CD4-positive, alpha-beta T cell treated with Interleukin-1 beta for 1 hour (primary cell): ENCODE results near the gene SEC11C.
"Not testable (repeated sequence)": the region's sequence is repeated elsewhere in the genome, so short reads cannot be mapped to it uniquely, and the experiment has no call there.

Experiments
- DNase-seq, 2 donors: peaks; one replicate each; pipeline ENCODE4 v3.0.0-alpha.2; 2020 to 2022

SEC11C gene

DNA sequence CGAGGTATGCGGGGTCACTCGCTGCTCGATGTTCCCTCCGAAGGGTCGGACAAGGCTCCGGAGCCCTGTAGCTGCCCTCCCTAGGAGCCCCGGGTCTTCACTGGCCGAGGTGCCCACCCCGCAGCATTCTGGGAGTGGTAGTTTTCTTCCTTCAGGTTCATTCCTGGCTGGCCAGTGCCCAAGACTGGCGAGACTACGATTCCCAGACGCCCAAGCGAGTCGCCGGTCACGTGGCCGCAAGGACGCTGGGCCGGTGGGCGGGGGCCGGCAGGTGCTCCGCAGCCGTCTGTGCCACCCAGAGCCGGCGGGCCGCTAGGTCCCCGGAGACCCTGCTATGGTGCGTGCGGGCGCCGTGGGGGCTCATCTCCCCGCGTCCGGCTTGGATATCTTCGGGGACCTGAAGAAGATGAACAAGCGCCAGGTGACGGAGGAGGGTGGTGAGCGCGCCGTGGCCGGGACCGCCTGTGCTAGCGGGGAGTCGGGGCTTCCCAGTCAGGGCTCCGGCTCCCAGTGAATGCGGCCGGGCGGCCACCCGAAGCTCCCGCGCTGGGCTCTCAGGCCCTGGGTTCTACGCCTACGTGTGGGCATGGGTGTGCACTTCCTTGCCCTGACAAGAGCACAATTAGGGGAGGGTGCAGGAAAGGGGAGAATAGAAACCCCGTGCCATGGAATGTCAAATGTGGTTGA, at the start of gene SEC11C:
TSS of gene SEC11C (plus strand) at position 270 of the 687 bp plus-strand sequence. CDS start at position 335, 65 bp downstream.
- peak; percentile 97 for DNase-seq

DNA sequence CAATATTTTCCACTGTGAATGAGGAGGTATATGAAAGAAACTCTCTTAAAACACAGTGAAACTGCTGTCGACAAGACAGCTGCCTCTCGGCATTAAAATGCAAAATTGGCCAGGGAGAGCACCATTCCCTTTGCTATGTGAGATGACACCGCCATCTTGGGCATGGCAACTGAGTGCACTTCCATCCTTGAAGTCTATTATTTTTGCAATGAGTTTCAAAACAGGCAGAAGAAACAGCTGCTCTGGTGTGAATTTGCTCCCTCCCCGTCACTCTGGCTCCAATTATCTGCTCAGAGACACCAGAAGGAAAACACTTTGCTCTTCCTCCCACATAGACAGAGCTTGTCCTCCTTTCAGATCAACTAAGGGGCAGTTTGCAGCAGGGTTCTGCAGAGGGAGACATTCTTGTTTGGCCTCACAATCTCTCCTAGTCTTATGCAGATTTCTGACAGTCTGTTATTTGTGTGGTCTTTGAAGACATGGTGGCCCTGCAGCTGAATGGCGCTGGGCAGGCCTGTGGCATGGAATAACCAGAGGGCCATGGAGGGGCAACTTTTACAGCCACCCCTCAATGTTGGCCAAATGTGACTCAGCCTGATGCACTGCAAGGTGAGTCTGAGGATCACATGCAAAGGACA, 48.6 kb upstream of the SEC11C start:
- no peak for DNase-seq

DNA sequence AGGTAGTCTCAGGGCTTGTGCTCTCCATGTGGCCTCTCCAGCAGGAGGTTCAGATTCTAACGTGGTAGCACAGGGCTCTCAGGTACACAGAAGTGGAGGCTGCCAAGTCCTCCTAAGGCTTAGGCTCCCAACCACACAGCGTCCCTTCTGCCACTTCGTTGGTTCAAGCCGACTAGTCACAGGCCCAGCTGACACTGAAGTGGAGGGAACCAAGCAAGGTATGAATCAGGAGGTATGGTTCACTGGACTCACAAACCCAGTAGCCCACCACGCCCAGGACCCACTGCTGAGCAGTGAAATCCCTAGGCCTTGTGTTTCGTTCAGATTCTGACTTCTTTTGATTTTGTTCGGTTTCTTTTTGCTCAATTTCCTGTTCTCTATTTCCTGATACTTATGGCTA, 46.0 kb upstream of the SEC11C start:
- no peak for DNase-seq

DNA sequence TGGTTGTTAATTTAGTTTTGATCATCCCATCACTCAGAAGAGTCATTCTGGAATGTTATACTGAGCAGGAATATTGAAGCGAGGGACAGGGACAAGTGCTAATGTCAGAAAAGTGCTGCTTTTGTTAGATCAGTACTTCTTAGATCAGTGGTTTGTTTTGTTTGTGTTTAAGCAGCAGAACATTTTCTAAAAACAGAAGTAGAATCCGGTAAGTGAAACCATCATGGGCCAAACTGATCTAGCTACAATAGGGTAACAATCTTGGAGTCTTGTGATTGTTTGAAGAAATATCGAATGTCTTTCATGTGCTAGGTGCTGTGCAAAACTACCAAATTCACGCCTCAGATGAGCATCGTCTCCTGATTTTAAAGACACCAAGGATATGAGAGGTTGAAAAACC, 45.1 kb upstream of the SEC11C start:
- DNase-seq: no peak

DNA sequence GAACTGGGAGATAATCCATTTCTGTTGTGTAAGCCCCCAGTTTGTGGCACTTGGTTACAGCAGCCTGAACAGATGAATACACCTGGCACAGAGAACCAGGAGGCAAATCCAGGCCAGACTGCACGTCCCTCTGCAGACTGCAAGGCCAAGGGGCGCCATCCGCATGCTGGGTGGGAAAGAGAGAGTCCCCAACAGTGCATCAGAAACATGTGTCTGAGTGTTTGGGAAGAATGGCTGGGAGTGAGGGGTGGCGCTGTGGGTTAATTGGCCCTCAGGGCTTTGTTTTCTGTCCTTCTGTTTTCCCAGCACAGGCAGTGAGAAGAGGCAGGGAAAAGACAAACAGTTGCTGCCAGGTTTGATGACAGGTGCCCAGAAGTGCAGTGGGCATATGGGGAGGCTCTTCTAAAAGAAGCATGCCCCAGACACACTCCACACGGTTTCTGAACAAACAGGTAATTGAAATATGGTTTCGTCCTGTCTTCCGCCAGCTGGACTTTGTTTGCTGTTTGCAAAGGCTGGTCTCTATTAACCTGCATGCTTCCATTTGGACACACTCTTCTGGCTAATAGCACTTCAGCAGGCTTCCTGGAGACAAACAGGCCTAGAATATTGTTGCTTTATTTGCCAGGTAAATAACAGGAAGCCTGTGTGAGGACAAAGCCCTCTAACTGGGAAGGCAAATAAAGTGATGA, 43.4 kb upstream of the SEC11C start:
- DNase-seq: no peak

DNA sequence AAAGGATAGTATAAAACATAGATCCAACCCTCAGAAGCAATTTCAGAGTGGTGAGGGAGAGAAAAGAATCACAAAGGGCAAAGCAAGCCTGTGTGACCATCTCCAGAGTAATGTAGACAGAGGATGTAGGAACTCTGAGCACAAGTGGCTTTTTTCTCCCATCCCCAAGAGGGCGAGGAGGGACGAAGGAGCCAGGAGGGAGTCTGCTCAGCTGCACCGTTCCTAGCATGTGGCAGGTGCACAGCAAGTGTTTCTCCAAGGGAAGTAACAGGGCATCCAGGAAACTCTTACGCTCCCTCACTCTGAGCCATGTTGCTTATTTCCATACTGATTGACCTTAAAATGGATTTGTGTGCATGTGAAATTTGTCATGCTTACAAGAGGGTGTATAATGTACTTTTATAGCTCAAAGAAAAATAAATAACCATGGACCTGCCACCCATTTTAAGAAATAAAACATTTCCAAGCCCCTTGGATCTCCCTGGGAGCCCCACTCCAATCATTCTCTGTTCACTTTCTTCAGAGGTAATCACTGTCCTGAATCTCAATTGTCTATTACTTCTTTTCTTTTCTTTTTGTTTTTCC, 37.8 kb upstream of the SEC11C start:
- DNase-seq: no peak

DNA sequence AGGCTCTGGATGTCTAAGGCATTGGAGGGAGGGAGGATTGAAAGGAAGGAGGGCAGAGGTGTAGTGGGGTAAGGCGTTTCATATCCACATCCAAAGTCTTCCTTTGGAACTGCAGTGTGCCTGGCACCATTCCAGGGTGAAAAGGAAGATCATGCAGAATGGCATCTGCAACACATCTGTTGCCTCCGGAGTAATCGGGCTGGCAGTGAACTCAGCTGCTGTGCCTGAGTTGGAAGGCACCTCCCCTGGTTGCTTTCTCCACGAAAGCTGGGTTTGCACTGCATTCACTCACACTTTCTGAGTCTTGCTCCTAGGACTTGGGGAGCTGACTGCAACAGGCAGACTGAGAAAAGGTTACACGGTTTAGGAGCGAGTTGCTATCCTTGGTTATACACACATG, 30.3 kb upstream of the SEC11C start:
- no peak for DNase-seq

DNA sequence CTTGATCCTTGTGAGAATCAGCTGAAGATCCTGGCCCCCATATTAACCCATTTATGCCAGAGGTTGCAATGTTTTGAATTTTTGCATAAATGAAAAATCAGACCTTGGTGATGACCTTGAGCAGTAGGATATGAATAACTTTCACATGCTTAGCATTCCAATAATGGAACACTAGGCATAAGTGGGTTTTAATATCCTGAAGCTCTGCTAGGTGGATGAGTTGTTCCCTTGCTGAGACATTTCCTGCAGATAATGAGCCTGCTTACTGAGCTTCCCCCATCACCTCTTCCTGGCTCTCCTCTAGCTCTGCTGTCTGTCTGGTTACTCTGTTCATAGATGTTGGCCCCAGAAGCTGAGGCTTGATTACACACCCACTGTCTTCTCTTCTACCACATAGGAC, 25.5 kb upstream of the SEC11C start:
- no peak for DNase-seq

DNA sequence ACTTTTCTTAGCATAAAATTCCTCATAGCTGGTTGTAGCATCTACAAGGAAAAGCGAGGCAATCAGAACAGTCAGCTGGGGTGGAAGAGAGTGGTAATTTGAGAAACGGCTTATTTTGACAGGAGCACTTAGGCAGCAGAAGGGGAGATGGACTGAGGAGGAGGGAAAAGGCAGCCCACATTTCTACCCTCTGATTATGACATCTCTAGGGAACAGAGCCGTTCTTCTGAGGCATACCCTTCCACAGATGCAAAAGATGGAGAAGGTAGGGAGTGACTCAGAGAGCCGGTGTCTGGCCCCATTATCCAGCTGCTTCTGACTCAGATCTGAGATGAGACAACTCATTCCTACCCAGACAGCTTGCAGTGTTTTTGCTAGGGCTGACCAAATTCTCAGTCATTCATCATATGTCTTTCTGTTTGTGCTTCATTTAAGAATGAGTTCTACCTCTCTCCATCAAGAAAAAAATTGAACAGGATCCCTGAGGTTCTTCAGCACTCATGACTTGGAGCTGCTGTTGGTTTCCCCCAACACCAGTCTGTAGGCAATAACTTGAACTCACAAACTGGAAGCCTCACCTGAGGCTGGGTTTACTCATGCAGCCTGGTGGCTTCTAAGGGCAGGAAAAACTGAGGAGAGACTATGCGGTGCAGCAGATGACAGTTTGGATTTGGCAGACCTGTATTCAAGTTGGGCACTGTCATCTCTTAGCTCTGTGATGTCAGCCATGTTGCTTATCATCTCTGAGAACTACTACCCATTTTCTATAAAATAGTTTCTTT, 15.9 kb upstream of the SEC11C start:
- DNase-seq: no peak

DNA sequence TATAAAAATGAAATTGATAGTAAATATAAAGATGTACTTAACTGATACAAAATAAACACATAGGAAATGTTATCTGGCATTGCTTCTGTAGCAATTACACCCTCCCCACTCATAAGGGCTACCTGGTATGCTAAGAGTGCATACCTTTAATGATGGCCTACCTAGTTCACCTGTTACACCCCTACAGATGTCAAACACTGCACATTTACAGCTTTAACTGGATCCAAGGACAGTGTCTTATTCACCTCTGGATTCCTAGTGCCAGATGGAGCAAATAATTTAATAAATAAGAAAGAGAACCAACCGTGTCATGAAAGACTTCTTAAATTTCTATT, 15.3 kb upstream of the SEC11C start:
- no peak for DNase-seq

DNA sequence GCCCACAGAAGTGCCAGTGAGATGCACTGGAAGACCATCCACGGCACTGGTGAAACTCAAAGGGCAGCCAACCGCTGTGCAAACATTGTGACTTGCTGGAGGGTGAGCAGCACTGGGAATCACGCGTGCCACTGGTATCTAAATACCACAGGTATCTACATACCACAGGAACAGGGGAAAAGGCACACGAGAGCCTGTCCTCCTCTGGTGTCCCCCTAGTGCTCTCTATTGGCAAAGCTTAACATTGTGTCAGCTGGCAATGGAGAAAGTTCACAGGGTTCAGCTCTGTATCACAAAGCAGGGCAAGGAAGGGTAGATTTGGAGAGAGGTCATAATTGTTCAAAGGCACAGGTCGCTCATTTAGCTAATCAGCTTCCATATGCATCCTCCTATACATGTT, 12.6 kb upstream of the SEC11C start:
- DNase-seq: no peak

DNA sequence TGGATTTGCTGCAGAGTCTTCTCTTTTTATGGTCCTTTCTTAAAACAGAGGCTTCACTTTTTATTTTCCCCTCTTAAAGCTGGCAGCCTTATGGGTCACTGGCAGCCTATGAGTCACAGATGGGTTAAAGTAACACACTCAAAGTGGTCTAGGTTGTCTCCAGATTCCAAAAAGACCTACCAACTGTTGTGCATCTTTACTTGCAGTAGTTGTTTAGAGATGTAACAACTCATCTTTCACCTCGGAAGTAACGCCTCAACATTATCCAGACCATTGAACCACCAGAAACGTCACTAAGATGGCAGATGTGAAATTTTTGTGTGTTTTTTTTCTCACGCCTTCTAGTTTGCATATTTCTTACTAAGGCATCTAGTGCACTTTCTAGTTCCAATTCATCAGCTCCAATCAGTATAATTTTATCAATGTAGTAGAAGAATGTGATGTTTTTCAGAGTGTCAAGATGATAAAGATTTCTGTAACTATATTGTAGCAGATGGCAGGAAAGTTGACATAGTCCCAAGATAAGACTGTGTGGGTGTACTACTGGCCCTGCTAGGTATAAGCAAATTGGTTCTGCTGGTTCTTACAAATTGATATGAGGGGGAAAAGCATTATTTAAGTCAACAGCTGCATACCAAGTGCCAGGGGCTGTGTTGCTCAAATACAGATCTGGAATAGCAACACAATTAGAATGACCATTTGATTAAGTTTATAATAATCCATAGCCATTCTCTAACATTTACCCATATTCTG, 9.6 kb upstream of the SEC11C start:
- no peak for DNase-seq

DNA sequence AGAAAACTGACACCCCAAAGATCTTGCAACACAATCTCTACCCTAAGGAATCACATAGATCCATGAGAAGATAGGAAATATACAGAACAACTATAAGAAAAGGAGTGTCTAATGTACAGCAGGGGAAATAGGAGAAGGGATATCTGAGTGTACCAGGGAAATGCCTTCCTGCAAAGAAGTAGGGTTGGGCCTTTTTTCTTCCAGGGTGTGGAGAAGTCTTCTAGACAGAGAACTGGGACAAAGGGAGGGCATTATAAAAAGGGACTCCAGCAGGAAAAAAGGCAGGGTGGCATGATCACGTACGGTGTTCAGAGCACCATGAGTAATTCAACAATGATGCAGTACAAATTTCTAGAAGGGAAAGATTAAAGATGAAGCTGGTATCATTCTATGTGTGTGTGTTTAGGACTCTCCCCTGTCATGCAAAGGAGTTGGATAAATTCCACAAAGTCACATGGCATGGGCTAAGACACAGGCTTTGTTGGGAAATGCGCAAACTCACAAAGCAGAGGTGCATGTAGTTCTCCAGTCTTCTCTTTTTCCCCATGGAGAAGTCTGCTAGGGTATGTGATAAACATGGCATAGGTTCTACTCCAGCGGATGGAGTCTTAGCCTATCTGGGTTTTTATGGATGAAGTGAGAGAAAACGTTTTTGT, 6.7 kb upstream of the SEC11C start:
- no peak for DNase-seq

DNA sequence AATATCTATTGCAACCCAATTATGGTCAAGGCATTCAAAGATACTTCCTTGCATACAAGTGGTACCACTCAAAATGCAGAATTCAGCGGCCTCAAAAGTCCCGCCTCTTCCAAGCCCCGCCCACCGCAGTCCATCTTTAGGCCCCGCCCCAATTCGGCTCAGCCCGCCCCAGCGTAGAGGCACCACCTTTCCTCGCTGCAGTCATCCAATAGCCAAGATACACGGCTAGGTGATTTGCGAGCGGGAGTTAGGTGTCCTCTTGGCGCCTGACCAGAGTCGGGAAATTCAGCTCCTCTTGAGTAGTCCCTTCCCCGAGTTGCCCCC, 431 bp upstream of the SEC11C start:
- DNase-seq: peak; percentile 93 to 94

DNA sequence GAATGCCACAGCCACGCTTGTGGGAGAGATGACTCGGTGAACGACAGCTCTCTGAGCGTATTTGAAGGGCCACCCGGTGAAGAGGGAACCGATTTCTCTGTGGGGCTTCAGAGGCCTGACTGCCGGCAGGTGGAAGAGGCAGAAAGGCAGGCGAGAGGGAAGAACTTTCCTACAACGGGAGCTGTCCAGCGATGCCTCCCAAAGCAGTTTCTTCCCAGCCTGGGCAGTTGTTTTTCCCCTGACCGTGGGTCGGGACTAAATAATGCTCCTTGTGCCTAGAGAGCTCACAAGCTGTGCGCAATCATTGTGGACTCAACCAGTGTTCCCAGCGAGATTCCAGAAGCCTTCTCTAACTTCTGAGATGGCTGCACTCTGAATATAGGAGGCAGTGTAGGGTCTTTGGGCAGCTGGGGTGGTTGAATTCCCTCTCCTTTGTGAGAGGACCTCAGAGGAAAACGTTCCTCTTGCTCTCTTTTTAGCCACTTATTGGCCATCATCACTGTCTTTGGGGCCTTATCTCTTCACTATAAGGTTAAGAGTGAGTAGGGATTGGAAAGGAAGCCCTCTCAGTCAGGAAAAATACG, 710 bp downstream of the SEC11C start:
- peak in 1 of 2 donors; percentile 4 for DNase-seq

DNA sequence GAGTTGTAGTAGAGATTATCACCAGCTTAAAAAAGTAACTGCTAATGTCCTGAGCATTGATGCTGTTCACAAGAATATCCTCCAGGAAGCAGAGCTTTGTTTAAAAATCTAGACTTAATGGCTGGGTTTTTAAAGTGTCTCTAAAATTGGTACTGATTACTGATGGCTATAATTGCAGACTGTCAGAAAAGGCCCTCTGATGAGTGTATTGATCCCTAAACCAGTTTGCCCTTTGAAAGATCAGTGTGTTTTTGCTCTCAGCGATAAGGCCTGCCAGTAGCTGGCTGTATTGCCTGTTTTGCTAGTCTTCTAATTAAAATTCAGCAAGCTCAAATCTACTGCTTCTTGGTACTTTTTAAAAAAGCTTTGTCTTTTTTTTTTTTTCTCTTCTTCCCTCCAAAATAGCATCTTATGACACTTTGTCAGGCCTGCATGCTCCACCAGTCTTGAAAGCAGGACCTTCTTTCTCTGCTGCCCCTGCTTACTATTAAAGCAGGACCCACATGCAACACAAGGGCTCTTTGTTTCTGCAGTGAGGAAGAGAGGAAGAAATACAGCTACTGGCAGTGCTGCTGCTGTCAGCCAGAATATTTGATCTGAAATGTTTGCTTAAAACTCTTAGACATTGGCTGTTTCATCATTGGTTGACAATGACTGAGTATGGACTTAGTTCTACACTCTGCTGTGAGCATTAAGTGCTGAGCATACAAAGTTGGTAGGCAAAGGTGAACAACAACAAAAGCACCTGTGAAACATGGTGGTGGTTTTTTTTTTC, 1.8 kb downstream of the SEC11C start:
- no peak for DNase-seq

DNA sequence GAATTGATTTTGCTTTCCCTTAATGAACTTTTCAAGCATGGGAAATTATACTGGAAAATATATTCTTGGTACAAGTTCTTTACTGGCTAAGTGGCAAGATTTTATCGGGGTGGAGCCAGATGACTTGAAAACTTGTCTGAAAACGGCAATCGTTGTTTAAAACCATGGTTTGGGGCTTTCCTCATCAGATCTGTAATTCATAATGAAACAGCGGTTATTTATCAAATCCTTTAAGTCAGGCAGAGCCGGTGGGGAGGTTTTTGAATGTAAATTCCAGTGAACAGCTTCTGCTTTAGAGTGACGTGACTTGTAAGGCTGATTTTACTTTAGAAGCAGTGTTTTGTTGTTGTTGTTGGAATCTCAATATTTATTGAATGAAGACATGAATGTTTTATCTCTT, 2.6 kb downstream of the SEC11C start:
- DNase-seq: peak in 1 of 2 donors; percentile 13

DNA sequence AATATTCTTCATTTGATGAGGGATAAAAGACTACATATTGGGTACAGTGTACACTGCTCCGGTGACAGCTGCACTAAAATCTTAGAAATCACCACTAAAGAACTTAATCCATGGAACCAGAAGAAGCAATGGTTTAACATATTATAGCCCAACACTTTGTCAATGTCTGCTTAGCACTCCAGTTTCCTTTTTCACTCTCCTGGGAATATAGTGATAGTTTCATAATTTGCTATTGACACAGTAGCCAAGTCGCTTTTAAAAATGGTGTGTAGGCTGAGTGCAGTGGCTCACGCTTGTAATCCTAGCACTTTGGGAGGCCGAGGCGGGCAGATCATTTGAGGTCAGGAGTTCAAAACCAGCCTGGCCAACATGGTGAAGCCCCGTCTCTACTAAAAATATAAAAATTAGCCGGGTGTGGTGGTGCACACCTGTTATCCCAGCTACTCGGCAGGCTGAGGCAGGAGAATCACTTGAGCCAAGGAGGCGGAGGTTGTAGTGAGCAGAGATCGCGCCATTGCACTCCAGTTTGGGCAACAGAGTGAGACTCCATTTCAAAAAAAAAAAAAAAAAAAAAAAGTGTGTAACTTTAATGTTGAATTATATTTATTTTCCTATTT, 3.2 kb downstream of the SEC11C start:
- DNase-seq: not testable (repeated sequence)

DNA sequence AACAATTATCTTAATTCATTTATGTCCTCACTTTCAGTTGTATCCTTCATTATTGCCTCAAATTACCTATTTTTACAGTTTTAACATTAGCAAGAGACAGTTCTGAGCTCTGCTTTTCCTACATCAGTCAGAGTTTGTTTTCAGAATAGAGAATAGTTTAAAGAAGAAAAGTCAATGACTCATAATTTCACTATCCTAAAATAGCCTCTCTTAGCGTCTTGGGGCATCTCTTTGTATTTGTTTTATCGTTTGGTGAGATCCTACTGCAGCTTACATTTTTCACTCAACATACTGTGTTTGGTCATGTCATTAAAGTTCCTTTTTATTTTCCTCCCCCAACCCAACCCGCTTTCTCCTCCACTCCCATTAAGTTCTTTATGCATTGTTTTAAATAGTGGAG, 3.8 kb downstream of the SEC11C start:
- DNase-seq: no peak

DNA sequence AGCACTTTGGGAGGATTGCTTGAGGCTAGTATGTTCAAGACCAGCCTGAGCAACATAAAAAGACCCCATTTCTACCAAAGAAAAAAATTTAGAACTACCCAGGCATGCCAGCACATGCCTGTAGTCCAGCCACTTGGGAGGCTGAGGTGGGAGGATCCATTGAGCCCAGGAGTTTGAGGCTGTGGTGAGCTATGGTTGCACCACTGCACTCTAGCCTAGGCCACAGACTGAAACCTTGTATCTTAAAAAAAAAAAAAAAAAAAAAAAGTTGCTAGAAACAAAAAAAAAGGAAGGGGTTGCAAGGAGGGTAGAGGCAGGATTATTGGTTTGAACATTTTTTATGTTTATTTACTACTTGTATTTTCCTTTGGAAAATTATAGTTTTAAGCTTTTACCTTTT, 4.8 kb downstream of the SEC11C start:
- DNase-seq: no peak
